ENCODE data around the gene FBXL20. TPM values are rescaled to one million over a fixed set of nuclear protein-coding genes. Genes with fewer than 3 reads are reported as not detected.

FBXL20 gene
- polyA plus RNA-seq, 1 donor (not counting 4 experiments of a cell fraction or from before 2014, with no cell fraction given) = 4.9 TPM

- no peaks in the 10 kb centered on the region for H3K9me3 ChIP-seq (ENCODE audit: control insufficient read depth, low read depth, low read length)
- dilution Hi-C loops (cut with MboI; ENCODE audit: extremely low pct_ligation_motif_present, low sequenced_read_pairs) = no loop called here
- H3K4me3 ChIP-seq (ENCODE audit: control insufficient read depth in 2 of 3, extremely low read depth in 1 of 3, insufficient read depth in 2 of 3, low read depth in 1 of 3, low read length in 3 of 3) = no peak overlapping the region
- no peak overlapping the region for H3K27ac ChIP-seq (ENCODE audit: control insufficient read depth, insufficient read depth, low read length)
- no peaks in the 10 kb centered on the region for H3K79me2 ChIP-seq (ENCODE audit: control insufficient read depth, insufficient read depth, low read length)
- peaks cover 0 to 2% of the 10 kb centered on the region in 2 experiments for H3K36me3 ChIP-seq (ENCODE audit: control insufficient read depth in 2 of 2, extremely low read depth in 1 of 2, insufficient read depth in 2 of 2, low read length in 2 of 2)
- FAIRE-seq (peak; percentile 86), DNase-seq (ENCODE audit: low read depth, low spot score) (peak; percentile 46)
- no peaks in the 10 kb centered on the region for H4K20me1 ChIP-seq (ENCODE audit: control insufficient read depth, extremely low read depth, insufficient read depth, low read length)
- no peak overlapping the region for H3K4me2 ChIP-seq (ENCODE audit: control insufficient read depth, extremely low read depth, insufficient read depth, low read depth, low read length)
- no peak overlapping the region for H2AFZ ChIP-seq (ENCODE audit: control insufficient read depth, low read length)
- no peaks in the 10 kb centered on the region for H3K27me3 ChIP-seq (ENCODE audit: control insufficient read depth, extremely low read depth, insufficient read depth, low read length)
- TF ChIP-seq CTCF (optimal IDR thresholded peaks at IDR 0.05 in 1 of 3, IDR thresholded peaks at IDR 0.05 in 1 of 3, conservative IDR thresholded peaks at IDR 0.05 in 1 of 3; ENCODE audit: extremely low read depth in 1 of 3, insufficient read depth in 2 of 3, low read length in 3 of 3) (peak; percentile 94 to 98 (median 95)), EZH2 (IDR thresholded peaks at IDR 0.05; ENCODE audit: low read length) (no peak)
- peaks cover 3% of the 10 kb centered on the region for H3K4me1 ChIP-seq (ENCODE audit: control insufficient read depth, extremely low read depth, insufficient read depth, low read length)
- no peaks in the 10 kb centered on the region for H3K9me1 ChIP-seq (ENCODE audit: control insufficient read depth, extremely low read depth, insufficient read depth, low read length)
- H3K9ac ChIP-seq (ENCODE audit: control insufficient read depth, extremely low read depth, insufficient read depth, low read length) = no peak overlapping the region
Observed at GRCh38 chr17:39244600-39245570, 156.5 kb downstream of the FBXL20 start.

GRCh38 chr17:39244016-39244599 lies 157.3 kb downstream of the FBXL20 start:
- H4K20me1 ChIP-seq (ENCODE audit: control insufficient read depth, extremely low read depth, insufficient read depth, low read length) = no peaks in the 10 kb centered on the region
- TF ChIP-seq CTCF (optimal IDR thresholded peaks at IDR 0.05 in 1 of 3, IDR thresholded peaks at IDR 0.05 in 1 of 3, conservative IDR thresholded peaks at IDR 0.05 in 1 of 3; ENCODE audit: extremely low read depth in 1 of 3, insufficient read depth in 2 of 3, low read length in 3 of 3) (no peak), EZH2 (IDR thresholded peaks at IDR 0.05; ENCODE audit: low read length) (no peak)

More at GRCh38 chr17:39244016-39244599, 157.3 kb downstream of the FBXL20 start:
- Histone ChIP-seq H3K9me3 (ENCODE audit: control insufficient read depth, low read depth, low read length) (no peaks in the 10 kb centered on the region), H3K9ac (ENCODE audit: control insufficient read depth, extremely low read depth, insufficient read depth, low read length) (no peak overlapping the region), H3K9me1 (ENCODE audit: control insufficient read depth, extremely low read depth, insufficient read depth, low read length) (no peaks in the 10 kb centered on the region), H3K4me2 (ENCODE audit: control insufficient read depth, extremely low read depth, insufficient read depth, low read depth, low read length) (no peak overlapping the region), H2AFZ (ENCODE audit: control insufficient read depth, low read length) (no peak overlapping the region), H3K36me3 (ENCODE audit: control insufficient read depth in 2 of 2, extremely low read depth in 1 of 2, insufficient read depth in 2 of 2, low read length in 2 of 2) (peaks cover 0 to 2% of the 10 kb centered on the region in 2 experiments), H3K79me2 (ENCODE audit: control insufficient read depth, insufficient read depth, low read length) (no peaks in the 10 kb centered on the region), H3K27me3 (ENCODE audit: control insufficient read depth, extremely low read depth, insufficient read depth, low read length) (no peaks in the 10 kb centered on the region), H3K4me3 (ENCODE audit: control insufficient read depth in 2 of 3, extremely low read depth in 1 of 3, insufficient read depth in 2 of 3, low read depth in 1 of 3, low read length in 3 of 3) (no peak overlapping the region), H3K27ac (ENCODE audit: control insufficient read depth, insufficient read depth, low read length) (no peak overlapping the region), H3K4me1 (ENCODE audit: control insufficient read depth, extremely low read depth, insufficient read depth, low read length) (peaks cover 3% of the 10 kb centered on the region)
- dilution Hi-C loops (cut with MboI; ENCODE audit: extremely low pct_ligation_motif_present, low sequenced_read_pairs) = no loop called here
- DNase-seq (ENCODE audit: low read depth, low spot score) (no peak), FAIRE-seq (no peak)
